DMS 273 (cell line): Measurements from ENCODE around the gene SPON1.
"Not testable (repeated sequence)": the region's sequence is repeated elsewhere in the genome, so short reads cannot be mapped to it uniquely, and the experiment has no call there.

ENCODE experiments used
- DNase-seq: peaks from one replicate; lab custom pipeline; 2025; ENCODE audit not compliant: unreplicated experiment; lab: John Stamatoyannopoulos, UW

SPON1 gene

DNA sequence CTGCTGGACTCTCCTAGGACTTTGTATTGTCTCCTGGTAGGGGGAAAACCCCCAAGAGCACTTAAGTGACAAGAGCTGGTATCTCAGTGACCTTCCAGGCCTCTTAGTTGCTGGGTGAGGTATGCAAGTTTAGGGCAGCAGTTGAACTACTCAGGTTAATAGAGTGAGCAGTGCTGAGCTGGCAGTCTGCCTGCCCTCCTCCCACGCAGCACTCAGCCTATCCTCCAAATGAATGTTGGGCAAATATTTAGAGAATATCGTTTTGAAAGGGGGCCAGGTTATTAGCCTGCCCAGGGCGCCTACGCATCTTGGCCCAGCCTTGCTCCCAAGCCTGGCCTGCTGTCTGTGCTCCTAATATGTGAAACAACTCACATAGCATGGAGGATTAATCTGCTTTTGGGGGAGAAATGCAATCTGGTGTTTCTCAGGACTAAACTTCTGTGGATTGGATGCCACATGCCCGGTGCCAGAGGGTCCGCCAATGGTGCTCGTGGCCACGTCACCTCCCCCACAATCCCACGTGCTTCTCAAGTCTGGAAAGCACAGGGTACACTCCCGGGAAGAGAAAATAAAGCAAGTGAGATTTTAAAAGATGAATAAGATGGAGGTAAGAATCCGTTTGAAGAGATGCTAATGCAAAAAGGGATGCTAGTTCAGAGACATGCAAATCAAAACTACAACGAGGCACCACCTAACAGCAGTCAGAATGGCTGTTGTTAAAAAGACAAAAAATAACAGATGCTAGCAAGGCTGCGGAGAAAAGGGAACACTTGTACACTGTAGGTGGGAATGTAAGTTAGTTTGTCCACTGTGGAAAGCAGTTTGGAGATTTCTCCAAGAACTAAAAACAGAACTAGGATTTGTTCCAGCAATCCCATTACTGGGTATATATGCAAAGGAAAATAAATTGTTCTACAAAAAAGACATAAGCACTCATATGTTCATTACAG lies 67.7 kb downstream of the SPON1 start:
- DNase-seq: peak; percentile 77

DNA sequence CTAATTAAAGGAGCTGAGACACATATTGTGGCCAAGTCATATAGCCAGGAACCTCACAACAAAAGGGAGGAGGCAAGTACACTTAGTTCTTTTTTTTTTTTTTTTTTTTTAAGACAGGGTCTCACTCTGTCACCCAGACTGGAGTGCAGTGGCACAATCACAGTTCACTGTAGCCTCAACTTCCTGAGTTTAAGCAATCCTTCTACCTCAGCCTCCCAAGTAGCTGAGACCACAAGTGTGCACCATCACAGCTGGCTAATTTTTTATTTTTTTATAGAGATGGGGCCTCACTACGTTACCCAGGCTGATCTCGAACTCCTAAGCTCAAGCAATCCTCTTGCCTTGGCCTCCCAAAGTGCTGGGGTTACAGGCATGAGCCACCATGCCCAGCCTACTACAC lies 73.0 kb downstream of the SPON1 start:
- DNase-seq: not testable (repeated sequence)

DNA sequence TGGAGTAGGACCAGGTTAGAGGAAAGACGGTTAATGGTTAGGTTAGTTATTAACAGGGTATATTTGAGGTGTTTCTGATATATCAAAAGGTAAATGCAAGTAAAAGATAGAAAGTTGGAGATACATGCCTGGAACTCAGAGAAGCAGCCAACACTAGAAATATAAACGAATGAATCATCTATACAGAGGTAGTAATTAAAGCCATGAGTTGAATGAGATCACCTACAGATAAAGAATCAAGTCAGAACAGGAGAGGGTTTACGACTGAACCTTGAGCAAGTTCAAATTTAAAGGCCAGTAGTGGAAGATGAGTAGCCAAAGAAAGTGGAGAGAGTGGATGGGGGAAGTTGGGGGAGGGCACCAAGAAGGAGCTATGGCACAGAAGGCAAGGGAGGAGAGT lies 73.9 kb downstream of the SPON1 start:
- DNase-seq: no peak

DNA sequence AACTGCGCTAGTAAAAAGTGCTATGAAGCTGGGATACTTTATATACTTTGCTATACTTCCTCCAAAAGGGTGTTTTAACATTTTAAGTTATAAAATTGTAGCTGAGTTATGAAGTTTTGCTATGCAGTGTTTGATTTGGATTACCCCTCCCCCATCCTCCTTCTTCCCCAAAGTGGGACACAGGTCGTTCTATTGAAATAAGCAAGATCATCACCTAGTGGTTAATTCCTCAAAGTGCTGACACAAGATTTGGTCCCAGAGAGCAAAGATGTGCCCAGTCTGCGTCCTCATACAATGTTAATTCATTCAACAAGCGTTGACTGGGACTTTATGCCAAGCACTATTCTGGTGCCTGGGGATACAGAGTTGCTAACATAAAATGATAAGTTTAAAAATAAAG lies 78.5 kb downstream of the SPON1 start:
- peak; percentile 19 for DNase-seq

DNA sequence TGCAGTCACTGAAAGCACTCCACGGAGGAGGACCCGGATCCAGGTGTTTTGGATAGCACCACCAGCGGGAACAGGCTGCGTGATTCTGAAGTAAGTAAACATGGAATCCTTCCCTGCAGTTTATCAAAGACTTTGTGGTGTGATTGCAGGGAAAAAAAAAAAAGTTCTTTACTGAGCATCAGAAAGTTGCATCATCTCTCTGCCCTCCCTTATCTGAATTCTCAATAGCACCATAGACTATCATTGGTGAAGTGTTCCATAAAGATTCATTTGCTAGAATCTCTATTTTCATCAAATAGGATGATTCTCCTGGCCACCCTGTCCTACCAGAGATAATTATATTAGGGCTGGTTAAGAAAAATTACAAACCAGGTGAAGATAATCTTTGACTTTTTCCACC lies 79.0 kb downstream of the SPON1 start:
- no peak for DNase-seq

GRCh38 chr11:14042686-14043465 lies 80.4 kb downstream of the SPON1 start:
- no peak for DNase-seq

DNA sequence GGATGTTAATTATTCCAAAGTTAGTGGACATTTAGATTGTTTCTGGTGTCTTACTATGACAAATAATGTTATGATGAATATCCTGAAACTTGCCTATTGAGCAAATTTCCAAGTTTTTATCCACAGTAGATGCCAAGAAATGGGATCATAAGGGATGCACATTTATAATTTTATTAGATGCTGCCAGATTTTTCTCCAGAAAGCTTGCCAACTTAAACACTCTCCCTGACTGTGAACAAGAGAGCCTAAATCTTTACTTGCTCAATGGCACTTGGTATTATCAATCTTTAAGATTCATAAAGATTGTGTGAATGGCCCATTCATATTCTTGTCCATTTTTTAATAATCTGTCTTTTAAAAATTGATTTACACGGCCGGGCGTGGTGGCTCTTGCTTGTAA lies 82.4 kb downstream of the SPON1 start:
- DNase-seq: no peak

DNA sequence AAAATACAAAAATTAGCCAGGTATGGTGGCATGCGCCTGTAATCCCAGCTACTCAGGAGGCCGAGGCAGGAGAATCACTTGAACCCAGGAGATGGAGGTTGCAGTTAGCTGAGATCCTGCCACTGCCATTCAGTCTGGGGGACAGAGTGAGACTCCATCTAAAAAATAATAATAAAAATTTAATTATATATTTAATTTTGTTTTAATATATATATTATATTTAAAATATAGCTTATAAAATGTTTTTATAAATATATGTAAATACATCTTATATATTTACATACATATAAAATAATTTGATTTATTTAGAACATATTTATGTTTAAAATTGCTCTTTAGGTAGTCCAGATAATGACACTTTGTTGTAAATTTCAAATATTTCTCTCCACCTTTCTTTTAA lies 82.9 kb downstream of the SPON1 start:
- DNase-seq: no peak

- no peak for DNase-seq
Observed at GRCh38 chr11:14052198-14052597, 89.7 kb downstream of the SPON1 start.

DNA sequence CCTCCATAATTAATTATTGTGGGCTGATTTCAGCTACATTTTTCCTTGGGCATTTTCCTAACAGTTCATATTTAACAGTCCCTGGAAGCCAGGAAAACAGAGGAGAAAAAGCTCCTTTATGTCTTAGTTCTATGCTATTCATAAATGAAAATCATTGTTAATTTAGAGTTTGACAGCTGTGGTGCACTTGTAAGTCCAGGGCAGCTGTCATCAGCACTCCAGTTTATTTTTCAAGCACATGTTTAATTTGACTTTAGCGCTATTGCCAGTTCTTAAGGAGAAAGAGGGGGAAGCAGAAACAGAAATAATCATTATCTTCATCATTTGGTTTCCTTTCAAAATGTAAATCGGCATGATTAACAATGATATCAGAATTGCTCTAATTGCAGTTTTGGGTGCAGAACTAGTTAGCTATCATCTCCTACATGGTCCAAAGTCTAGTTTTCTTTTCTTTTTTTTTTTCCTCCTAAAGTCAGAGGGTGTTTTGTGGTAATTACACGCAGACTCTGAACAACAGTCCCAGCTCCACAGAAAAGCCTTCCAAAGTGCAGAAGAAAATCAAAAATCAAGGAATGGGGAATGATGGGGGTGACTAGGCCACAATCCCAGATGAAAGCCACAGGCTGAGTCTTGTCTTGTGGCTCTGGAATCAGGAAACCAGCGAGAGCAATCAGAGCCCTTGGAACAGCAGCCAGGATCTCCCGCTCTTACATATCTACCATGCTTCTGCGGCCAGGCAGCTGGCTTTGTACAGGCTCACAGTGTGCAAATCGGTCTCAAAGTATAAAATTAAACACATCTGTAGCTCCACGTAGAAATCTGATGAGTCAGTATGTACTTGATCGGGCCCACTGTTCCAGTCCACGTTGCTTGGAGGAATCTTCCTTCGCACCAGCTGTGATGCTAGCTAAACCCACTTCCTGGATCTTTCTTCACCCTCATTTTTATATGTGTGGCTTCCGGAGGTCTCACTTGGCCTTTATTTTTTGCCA lies 91.9 kb downstream of the SPON1 start:
- peak; percentile 3 for DNase-seq

- DNase-seq: no peak
Observed at GRCh38 chr11:14055936-14056335, 93.4 kb downstream of the SPON1 start.

DNA sequence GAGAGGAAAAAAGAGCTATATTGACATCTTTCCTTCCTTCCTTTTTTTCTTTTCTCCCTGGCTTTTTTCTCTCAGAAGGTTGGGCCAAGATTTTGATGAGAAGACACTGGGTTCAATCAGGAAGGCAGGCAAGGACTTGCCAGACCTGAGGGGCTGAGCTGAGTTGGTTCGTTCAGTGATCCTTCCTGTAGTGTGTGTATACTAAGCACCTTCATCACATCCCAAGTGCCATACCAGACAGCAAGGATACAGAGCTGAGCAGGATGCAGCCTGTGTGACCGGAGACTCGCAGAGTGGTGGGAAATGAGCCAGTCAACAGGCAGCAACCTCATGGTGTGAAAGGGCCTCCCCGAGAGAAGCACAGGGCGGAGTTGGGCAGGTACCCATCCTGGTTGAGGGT lies 95.5 kb downstream of the SPON1 start:
- no peak for DNase-seq

- peak; percentile 21 for DNase-seq
Observed at GRCh38 chr11:14059491-14059890, 97.0 kb downstream of the SPON1 start.

- DNase-seq: no peak
Observed at GRCh38 chr11:14061721-14062120, 99.2 kb downstream of the SPON1 start.

DNA sequence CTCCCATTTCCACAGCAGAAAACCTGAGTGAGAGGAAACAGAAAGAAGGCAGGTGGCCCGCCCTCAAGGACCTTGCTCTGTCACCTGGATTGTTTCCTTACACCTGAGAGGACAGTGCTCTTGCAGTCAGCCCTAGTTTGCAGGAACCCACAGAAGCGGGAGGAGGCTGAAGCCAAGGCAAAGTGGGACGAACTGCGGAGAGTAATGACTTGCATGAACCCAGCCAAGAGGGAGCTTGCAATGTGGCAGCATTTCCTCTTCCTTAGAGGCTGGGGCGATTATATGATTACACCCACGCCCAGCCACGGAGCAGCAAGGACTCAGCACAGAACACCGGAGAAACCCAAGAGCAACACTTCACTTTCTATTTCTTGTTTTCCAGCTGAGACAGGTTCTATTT lies 102.6 kb downstream of the SPON1 start:
- no peak for DNase-seq

DNA sequence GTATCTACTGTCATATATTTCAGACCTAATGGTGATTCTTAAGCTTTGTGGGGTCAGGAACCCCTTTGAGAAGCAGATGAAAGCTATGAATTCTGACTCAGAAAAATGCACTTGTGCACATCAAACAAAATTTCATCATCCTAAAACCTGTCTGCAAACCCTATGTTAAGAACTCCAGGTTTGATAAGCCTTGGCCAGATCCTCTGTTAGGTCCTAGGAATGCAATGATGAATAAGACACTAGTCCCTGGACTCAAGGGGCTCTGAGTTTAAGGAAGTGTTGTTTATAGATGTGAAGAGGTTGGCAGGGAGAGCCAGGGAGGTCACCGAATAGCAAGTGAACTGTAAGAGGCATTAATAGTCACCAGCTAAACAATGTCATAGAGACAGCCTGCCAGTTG lies 103.2 kb downstream of the SPON1 start:
- DNase-seq: no peak

GRCh38 chr11:14067686-14068085 lies 105.2 kb downstream of the SPON1 start:
- no peak for DNase-seq

DNA sequence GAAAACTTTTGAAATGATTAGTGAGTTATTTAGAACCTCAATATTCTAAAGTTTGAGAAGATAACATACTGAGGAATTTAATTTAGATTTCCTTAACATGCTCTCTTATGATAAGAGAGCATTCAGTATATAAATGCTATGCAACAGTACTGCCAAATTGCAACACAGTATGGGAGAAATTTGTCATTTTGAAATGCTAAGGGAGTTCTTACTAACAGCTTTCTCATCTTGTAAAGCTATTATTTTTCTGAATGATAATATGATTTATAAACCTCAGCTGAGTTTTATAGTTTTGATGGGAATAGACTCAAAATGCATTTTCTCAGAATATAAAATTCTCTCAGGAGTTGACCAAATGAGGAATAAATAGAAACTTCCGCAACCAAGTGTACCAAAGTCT lies 108.4 kb downstream of the SPON1 start:
- no peak for DNase-seq

DNA sequence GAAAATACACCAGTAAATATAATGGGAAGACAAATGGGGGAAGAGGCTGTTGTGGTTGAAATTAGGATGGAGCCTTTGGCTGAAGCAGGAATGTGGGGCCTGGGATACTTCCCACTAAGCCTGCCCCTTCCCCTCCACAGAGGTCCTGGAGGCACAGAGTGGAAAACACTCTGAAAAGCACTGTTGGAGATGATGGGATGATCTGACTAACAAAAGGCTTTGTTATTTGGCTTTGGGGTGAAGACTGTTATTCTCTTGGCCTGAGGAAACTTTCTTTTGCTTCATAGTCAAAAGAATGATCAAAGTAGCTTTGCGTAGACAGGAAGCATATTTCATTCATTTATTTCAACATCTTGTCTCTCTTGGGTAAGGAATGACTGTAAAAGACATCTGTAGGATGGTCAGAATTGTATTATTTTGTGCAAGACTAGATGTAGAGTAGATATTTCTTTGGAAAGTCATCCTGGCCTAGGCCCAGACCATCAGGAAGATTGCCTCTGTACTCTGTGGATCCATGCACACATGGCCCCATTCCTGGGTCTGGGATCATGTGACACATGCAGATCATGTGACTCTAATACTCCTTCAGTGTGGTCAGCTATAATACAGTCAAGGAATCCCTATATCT lies 111.4 kb downstream of the SPON1 start:
- no peak for DNase-seq
